ENCODE measurements around the gene AURKAIP1.

DNA sequence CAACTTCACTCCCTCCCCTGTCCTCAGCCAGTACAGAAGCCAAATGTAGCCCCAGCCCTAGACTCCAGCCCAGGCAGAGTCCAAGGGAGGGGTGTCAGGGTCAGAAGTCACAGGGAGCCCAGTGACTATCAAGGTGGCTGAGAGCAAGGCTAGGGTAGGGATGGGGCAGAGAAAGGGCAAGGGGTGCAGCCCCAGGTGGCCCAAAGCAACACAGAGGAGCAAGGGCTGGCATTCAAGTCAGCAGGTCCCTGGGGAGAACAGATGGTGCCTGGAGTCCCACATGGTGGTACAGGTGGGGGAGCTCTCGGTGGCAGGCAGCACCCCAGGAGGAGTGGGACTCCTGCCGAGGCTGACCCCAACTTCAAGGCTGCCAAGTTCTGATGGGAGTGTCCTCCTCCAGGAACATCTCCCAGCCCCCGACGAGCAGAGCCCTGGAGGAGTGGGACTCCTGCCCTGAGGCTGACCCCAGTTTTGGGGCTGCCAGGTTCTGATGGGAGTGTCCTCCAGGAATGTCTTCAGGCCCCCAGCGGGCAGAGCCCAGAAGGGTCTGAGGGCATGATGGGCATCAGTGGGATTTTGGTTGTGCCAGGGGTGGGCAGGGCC lies 22.1 kb downstream of the AURKAIP1 start:
- TF ChIP-seq POLR2A (IDR thresholded peaks at IDR 0.05; ENCODE audit: low read depth, low read length), result no peak
- TF ChIP-seq CTCF (conservative IDR thresholded peaks at IDR 0.05; ENCODE audit: low read depth, low read length), result no peak
- no peak for TF ChIP-seq MAZ (IDR thresholded peaks at IDR 0.05; ENCODE audit: borderline replicate concordance, low read depth, low read length)
- no peak for TF ChIP-seq SMC3 (IDR thresholded peaks at IDR 0.05; ENCODE audit: low read depth, low read length)
- TF ChIP-seq RAD21 (IDR thresholded peaks at IDR 0.05; ENCODE audit: low read length), result no peak
- no peak for TF ChIP-seq RFX5 (IDR thresholded peaks at IDR 0.05; ENCODE audit: low read depth, low read length)
- TF ChIP-seq MAFK (IDR thresholded peaks at IDR 0.05; ENCODE audit: low read depth, low read length), result no peak
- TF ChIP-seq MXI1 (IDR thresholded peaks at IDR 0.05; ENCODE audit: borderline replicate concordance, low read depth, low read length), result no peak
- TF ChIP-seq, protein P1, sequence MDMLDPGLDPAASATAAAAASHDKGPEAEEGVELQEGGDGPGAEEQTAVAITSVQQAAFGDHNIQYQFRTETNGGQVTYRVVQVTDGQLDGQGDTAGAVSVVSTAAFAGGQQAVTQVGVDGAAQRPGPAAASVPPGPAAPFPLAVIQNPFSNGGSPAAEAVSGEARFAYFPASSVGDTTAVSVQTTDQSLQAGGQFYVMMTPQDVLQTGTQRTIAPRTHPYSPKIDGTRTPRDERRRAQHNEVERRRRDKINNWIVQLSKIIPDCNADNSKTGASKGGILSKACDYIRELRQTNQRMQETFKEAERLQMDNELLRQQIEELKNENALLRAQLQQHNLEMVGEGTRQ (IDR thresholded peaks at IDR 0.05; ENCODE audit: low read depth, low read length), result no peak
- no peak for TF ChIP-seq FOS (IDR thresholded peaks at IDR 0.05; ENCODE audit: low read depth, low read length)
- TF ChIP-seq, protein P2, sequence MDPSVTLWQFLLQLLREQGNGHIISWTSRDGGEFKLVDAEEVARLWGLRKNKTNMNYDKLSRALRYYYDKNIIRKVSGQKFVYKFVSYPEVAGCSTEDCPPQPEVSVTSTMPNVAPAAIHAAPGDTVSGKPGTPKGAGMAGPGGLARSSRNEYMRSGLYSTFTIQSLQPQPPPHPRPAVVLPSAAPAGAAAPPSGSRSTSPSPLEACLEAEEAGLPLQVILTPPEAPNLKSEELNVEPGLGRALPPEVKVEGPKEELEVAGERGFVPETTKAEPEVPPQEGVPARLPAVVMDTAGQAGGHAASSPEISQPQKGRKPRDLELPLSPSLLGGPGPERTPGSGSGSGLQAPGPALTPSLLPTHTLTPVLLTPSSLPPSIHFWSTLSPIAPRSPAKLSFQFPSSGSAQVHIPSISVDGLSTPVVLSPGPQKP (IDR thresholded peaks at IDR 0.05; ENCODE audit: borderline replicate concordance, low read depth, low read length), result no peak
- TF ChIP-seq CEBPB (IDR thresholded peaks at IDR 0.05; ENCODE audit: low read depth, low read length), result no peak
